CD4-positive, alpha-beta T cell (primary cell): ENCODE data around the gene PLSCR1. TPM values are rescaled to one million over a fixed set of nuclear protein-coding genes. Genes with fewer than 3 reads are reported as not detected.
"Not testable (repeated sequence)": the region's sequence is repeated elsewhere in the genome, so short reads cannot be mapped to it uniquely, and the experiment has no call there.

Experiments
- ATAC-seq: fragments of 200-7000 bp; cut with Tn5 transposase; one replicate; pipeline ENCODE4 v1.10.0; 2022; ENCODE audit warnings: mild to moderate bottlenecking; ENCODE audit not compliant: poor library complexity
- CTCF ChIA-PET: fragments of 350-600 bp; sonication (Branson Sonifier 250); formaldehyde crosslinking; loops from one replicate; lab custom pipeline; 2021; ENCODE audit warnings: antibody characterized with exemption, inconsistent platforms; lab: Charles Lee
- POLR2A ChIA-PET: fragments of 350-600 bp; sonication (Branson Sonifier 250); formaldehyde crosslinking; loops from one replicate; lab custom pipeline; 2021; ENCODE audit warnings: antibody characterized with exemption, inconsistent platforms; lab: Charles Lee
- DNase-seq, 14 experiments: peaks; one replicate each; pipeline ENCODE4 v3.0.0-alpha.2; 2013 to 2020; ENCODE audit warnings: mixed read lengths in 2 of 14
- H3K27ac ChIP-seq, 2 donors: one replicate each; pipeline versions ENCODE4 v1.5.1 to v1.7.0; 2013; ENCODE audit warnings: low read length in 2 of 2, low read depth in 1 of 2, mild to moderate bottlenecking in 1 of 2
- H3K27me3 ChIP-seq, 2 experiments: 1 replicate in 1 of 2; 2 replicates in 1 of 2; pipeline versions ENCODE4 v1.6.1 to v1.7.0; 2013; ENCODE audit warnings: low read length in 2 of 2, control low read depth in 1 of 2, mild to moderate bottlenecking in 1 of 2, moderate library complexity in 1 of 2; ENCODE audit not compliant: insufficient read depth in 2 of 2, control insufficient read depth in 1 of 2
- H3K36me3 ChIP-seq: one replicate; pipeline ENCODE4 v1.6.1; 2013; ENCODE audit warnings: low read length, control low read depth; ENCODE audit not compliant: insufficient read depth
- H3K4me1 ChIP-seq: one replicate; pipeline ENCODE4 v1.6.1; 2013; ENCODE audit warnings: low read length, control low read depth; ENCODE audit not compliant: insufficient read depth
- H3K4me3 ChIP-seq: one replicate; pipeline ENCODE4 v1.5.1; 2013; ENCODE audit warnings: mild to moderate bottlenecking, low read length, moderate library complexity
- H3K9me3 ChIP-seq, 2 experiments: 1 replicate in 1 of 2; 2 replicates in 1 of 2; pipeline versions ENCODE4 v1.6.1 to v1.7.0; 2013; ENCODE audit warnings: low read length in 2 of 2, mild to moderate bottlenecking in 2 of 2, control low read depth in 1 of 2, moderate library complexity in 1 of 2; ENCODE audit not compliant: control insufficient read depth in 1 of 2, insufficient read depth in 1 of 2
- H3K27ac Mint-ChIP-seq: one replicate; pipeline ENCODE4 v1.8.0; 2020; ENCODE audit warnings: mixed read lengths
- H3K27me3 Mint-ChIP-seq: one replicate; pipeline ENCODE4 v1.8.0; 2021; ENCODE audit warnings: mixed read lengths
- H3K36me3 Mint-ChIP-seq: one replicate; pipeline ENCODE4 v1.8.0; 2021; ENCODE audit warnings: low read depth, mixed read lengths
- H3K4me1 Mint-ChIP-seq: one replicate; pipeline ENCODE4 v1.8.0; 2021; ENCODE audit warnings: low read depth, mixed read lengths
- H3K4me3 Mint-ChIP-seq: one replicate; pipeline ENCODE4 v1.8.0; 2020; ENCODE audit warnings: mild to moderate bottlenecking, mixed read lengths
- H3K9me3 Mint-ChIP-seq: one replicate; pipeline ENCODE4 v1.8.0; 2020; ENCODE audit warnings: mixed read lengths
- intact Hi-C, 2 experiments: fragments of 100-400 bp; cut with DNase I in 1 of 2; cut with micrococcal nuclease in 1 of 2; formaldehyde crosslinking; loops; one replicate each; pipeline versions ENCODE4 v1.15.1 to v1.9.0; 2023 to 2025; cut with DNase I, micrococcal nuclease
- total RNA-seq, 174 experiments: library from RNA in 2 of 174; stranded (reverse) in 2 of 174; gene quantifications; one replicate each; pipeline ENCODE4 v1.2.3 and lab custom pipeline; 2021 to 2026
- TF ChIP-seq, protein P1 (sequence below): fragments of 200-600 bp; IDR thresholded peaks from one replicate; pipeline ENCODE4 v1.8.0; 2022; ENCODE audit warnings: antibody characterized with exemption, mild to moderate bottlenecking

Gene PLSCR1
- total RNA-seq, 2 experiments from 2014 or later = 8.2 to 8.3 TPM

DNA sequence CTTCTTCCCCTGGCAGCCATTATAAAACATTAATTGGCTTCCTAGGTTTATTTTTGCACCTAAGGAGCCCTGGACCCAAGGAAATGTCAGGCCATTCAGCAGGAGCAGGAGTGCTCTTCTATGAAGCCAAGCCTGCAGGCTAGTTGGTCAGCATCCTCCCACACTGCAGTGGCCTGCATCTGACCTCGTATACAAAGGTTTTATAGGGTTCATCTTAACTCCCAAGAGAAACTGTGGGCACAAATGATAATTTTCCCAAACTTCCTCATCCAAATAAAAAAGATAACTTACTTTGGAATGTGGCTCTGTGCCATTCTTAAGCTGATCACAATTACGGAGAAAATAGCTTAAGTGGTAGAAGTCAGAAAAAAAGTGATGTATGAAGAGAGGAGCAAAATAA is 19.4 kb downstream of the PLSCR1 start:
- no peaks in the 10 kb centered on the region for H3K4me1 ChIP-seq
- H3K9me3 ChIP-seq = no peaks in the 10 kb centered on the region
- ChIA-PET POLR2A (no interaction called here), CTCF (no interaction called here)
- TF ChIP-seq, protein P1, sequence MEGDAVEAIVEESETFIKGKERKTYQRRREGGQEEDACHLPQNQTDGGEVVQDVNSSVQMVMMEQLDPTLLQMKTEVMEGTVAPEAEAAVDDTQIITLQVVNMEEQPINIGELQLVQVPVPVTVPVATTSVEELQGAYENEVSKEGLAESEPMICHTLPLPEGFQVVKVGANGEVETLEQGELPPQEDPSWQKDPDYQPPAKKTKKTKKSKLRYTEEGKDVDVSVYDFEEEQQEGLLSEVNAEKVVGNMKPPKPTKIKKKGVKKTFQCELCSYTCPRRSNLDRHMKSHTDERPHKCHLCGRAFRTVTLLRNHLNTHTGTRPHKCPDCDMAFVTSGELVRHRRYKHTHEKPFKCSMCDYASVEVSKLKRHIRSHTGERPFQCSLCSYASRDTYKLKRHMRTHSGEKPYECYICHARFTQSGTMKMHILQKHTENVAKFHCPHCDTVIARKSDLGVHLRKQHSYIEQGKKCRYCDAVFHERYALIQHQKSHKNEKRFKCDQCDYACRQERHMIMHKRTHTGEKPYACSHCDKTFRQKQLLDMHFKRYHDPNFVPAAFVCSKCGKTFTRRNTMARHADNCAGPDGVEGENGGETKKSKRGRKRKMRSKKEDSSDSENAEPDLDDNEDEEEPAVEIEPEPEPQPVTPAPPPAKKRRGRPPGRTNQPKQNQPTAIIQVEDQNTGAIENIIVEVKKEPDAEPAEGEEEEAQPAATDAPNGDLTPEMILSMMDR = no peak
- no peaks in the 10 kb centered on the region for H3K27me3 ChIP-seq
- DNase-seq (no peak), ATAC-seq (no peak)
- Mint-ChIP-seq H3K27me3 (no peaks in the 10 kb centered on the region), H3K36me3 (peaks cover 63% of the 10 kb centered on the region), H3K4me3 (no peak overlapping the region), H3K9me3 (no peaks in the 10 kb centered on the region), H3K27ac (no peak overlapping the region), H3K4me1 (no peaks in the 10 kb centered on the region)
- H3K36me3 ChIP-seq = peaks cover 16% of the 10 kb centered on the region
- H3K4me3 ChIP-seq = no peak overlapping the region
- no peak overlapping the region for H3K27ac ChIP-seq
- intact Hi-C loops = no loop called here

DNA sequence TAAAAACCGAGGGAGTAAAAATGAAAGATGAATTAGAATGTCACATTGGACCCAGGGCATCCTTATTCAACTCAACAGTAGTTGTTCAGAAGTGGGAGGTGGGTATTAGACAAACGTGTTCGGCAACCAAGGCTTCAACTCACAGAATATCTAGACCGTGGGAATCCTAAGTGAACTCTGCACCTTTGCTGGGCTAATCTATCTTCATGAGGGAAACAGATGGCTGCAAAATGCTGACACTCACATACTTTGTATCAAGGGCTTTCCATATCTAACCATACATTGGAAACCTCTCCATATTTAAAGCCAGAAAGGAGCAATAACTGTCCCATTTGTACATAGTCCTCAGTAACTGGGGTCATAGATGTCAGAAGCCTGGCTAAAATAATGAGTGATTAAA is 20.9 kb downstream of the PLSCR1 start:
- Histone ChIP-seq H3K4me1 (no peaks in the 10 kb centered on the region), H3K27me3 (no peaks in the 10 kb centered on the region), H3K9me3 (no peaks in the 10 kb centered on the region), H3K4me3 (no peak overlapping the region), H3K36me3 (peaks cover 13% of the 10 kb centered on the region), H3K27ac (no peak overlapping the region)
- DNase-seq = no peak
- Mint-ChIP-seq H3K27me3 (no peaks in the 10 kb centered on the region), H3K4me1 (no peaks in the 10 kb centered on the region), H3K9me3 (no peaks in the 10 kb centered on the region), H3K4me3 (no peak overlapping the region), H3K36me3 (peaks cover 54% of the 10 kb centered on the region), H3K27ac (no peak overlapping the region)
- intact Hi-C loops = no loop called here
- CTCF ChIA-PET = no interaction called here
- POLR2A ChIA-PET = no interaction called here
- ATAC-seq = no peak
- TF ChIP-seq, protein P1 = no peak

DNA sequence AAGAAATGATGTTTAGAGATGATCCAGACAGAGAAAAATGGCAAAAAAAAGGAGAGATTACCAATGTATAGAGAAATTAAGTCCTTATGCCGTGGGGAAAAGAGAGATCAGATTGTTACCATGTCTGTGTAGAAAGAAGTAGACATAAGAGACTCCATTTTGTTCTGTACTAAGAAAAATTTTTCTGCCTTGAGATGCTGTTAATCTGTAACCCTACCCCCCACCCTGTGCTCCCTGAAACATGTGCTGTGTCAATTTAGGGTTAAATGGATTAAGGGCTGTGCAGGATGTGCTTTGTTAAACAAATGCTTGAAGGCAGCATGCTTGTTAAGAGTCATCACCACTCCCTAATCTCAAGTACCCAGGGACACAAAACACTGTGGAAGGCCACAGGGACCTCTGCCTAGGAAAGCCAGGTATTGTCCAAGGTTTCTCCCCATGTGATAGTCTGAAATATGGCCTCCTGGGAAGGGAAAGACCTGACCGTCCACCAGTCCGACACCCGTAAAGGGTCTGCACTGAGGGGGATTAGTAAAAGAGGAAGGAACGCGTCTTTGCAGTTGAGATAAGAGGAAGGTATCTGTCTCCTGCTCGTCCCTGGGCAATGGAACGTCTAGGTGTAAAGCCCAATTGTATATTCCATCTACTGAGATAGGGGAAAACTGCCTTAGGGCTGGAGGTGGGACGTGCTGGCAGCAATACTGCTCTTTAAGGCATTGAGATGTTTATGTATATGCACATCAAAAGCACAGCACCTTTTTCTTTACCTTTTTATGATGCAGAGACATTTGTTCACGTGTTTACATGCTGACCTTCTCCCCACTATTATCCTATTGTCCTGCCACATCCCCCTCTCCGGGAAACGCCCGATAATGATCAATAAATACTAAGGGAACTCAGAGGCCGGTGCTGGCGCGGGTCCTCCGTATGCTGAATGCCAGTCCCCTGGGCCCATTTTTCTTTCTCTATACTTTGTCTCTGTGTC is 21.9 kb downstream of the PLSCR1 start:
- H3K9me3 Mint-ChIP-seq, H3K27me3 Mint-ChIP-seq, ATAC-seq, H3K27ac ChIP-seq, intact Hi-C loops, CTCF ChIA-PET, H3K4me1 Mint-ChIP-seq, DNase-seq, H3K4me3 ChIP-seq, H3K4me1 ChIP-seq, H3K27me3 ChIP-seq, POLR2A ChIA-PET, H3K4me3 Mint-ChIP-seq, H3K9me3 ChIP-seq, H3K27ac Mint-ChIP-seq: not testable (repeated sequence)
- peaks cover 45% of the 10 kb centered on the region for H3K36me3 Mint-ChIP-seq
- H3K36me3 ChIP-seq = peaks cover 13% of the 10 kb centered on the region
